Neural cell (in vitro differentiated cells): ENCODE measurements around the gene DOCK8.

Experiments used
- RAD21 ChIP-seq: fragments of 450-650 bp; conservative IDR thresholded peaks from 2 replicates; pipeline ENCODE4 v1.6.1; 2014; ENCODE audit warnings: antibody characterized with exemption, mild to moderate bottlenecking, moderate library complexity
- SMC3 ChIP-seq: fragments of 450-650 bp; conservative IDR thresholded peaks from 2 replicates; pipeline ENCODE4 v1.6.1; 2014; ENCODE audit warnings: antibody characterized with exemption, mild to moderate bottlenecking, moderate library complexity; ENCODE audit not compliant: poor library complexity
- TF ChIP-seq, protein P1 (sequence below): fragments of 450-650 bp; IDR thresholded peaks from 2 replicates; pipeline ENCODE4 v1.5.1; 2014; ENCODE audit warnings: antibody characterized with exemption, mild to moderate bottlenecking, moderate library complexity; ENCODE audit not compliant: poor library complexity, severe bottlenecking

DNA sequence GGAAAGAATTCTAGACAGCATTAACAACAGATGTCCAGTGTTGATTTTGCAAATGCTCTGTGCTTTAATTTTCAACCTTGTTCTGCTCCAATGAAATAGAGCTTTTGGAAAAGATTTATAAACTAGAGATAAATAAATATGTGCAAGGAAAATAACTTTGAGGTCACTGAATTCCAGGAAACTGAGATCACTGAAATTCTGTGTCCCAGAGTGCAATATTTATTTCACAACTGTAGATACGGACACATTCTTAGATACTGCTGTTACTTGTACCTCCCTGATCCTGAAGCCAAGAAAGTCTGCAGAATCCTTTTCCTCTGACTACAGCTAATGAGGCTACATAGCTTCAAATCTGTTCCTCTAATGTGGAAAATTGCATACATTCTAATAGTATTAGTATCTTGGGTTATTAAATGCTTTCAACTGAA, 222.9 kb downstream of the DOCK8 start:
- TF ChIP-seq, protein P1, sequence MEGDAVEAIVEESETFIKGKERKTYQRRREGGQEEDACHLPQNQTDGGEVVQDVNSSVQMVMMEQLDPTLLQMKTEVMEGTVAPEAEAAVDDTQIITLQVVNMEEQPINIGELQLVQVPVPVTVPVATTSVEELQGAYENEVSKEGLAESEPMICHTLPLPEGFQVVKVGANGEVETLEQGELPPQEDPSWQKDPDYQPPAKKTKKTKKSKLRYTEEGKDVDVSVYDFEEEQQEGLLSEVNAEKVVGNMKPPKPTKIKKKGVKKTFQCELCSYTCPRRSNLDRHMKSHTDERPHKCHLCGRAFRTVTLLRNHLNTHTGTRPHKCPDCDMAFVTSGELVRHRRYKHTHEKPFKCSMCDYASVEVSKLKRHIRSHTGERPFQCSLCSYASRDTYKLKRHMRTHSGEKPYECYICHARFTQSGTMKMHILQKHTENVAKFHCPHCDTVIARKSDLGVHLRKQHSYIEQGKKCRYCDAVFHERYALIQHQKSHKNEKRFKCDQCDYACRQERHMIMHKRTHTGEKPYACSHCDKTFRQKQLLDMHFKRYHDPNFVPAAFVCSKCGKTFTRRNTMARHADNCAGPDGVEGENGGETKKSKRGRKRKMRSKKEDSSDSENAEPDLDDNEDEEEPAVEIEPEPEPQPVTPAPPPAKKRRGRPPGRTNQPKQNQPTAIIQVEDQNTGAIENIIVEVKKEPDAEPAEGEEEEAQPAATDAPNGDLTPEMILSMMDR = no peak
- no peak for TF ChIP-seq SMC3
- TF ChIP-seq RAD21 = no peak
